Breast epithelium (tissue), 4 donors: ENCODE results near the gene NFAM1. TPM values are rescaled to one million over a fixed set of nuclear protein-coding genes. Genes with fewer than 3 reads are reported as not detected.

ENCODE experiments used
- DNase-seq, 2 donors: peaks; one replicate each; pipeline ENCODE4 v3.0.0-alpha.2; 2019; ENCODE audit warnings: low spot score in 2 of 2
- H3K27ac ChIP-seq, 2 donors: fragments of 200-600 bp; sonication (generic) in 1 of 2; one replicate each; pipeline ENCODE4 v1.5.1; 2016 to 2019; ENCODE audit warnings: mild to moderate bottlenecking in 1 of 2
- H3K27me3 ChIP-seq, 2 donors: fragments of 200-600 bp; sonication (generic) in 1 of 2; one replicate each; pipeline versions ENCODE4 v1.5.1 to v1.6.0; 2017 to 2019; ENCODE audit warnings: control low read depth in 1 of 2, mild to moderate bottlenecking in 1 of 2
- H3K36me3 ChIP-seq: fragments of 200-600 bp; one replicate; pipeline ENCODE4 v1.5.1; 2019
- H3K4me1 ChIP-seq, 2 donors: fragments of 200-600 bp; sonication (generic); one replicate each; pipeline ENCODE4 v1.5.1; 2016 to 2019; ENCODE audit warnings: control low read depth in 1 of 2
- H3K4me3 ChIP-seq, 3 donors: fragments of 200-600 bp; sonication (generic); 1 replicate in 2 of 3; 2 replicates in 1 of 3; pipeline ENCODE4 v1.5.1; 2016 to 2019; ENCODE audit warnings: mild to moderate bottlenecking in 3 of 3, moderate library complexity in 2 of 3
- H3K9me3 ChIP-seq, 2 donors: fragments of 200-600 bp; sonication (generic) in 1 of 2; one replicate each; pipeline ENCODE4 v1.5.1; 2016 to 2019; ENCODE audit warnings: control low read depth in 1 of 2
- POLR2A ChIP-seq: fragments of 450-650 bp; IDR thresholded peaks from one replicate; pipeline ENCODE4 v1.6.1; 2016; ENCODE audit warnings: antibody characterized with exemption, mild to moderate bottlenecking, moderate library complexity
- POLR2AphosphoS5 ChIP-seq, 3 donors: sonication (generic); formaldehyde crosslinking; IDR thresholded peaks; one replicate each; pipeline ENCODE4 v1.6.1; 2017; ENCODE audit warnings: antibody characterized with exemption in 3 of 3
- intact Hi-C: fragments of 100-400 bp; cut with DNase I; formaldehyde crosslinking; loops from one replicate; pipeline ENCODE4 v1.15.1; 2023; ENCODE audit warnings: low total_unique reads
- total RNA-seq, 3 donors: library from RNA; depleted of rRNA; stranded (reverse); fragments of >200 nt; gene quantifications; one replicate each; pipeline ENCODE4 v1.1.0, GENCODE V29; 2016
- TF ChIP-seq, protein P1 (sequence below), 3 donors: fragments of 450-650 bp; IDR thresholded peaks; one replicate each; pipeline ENCODE4 v1.5.1; 2016 to 2017; ENCODE audit warnings: antibody characterized with exemption in 3 of 3, mild to moderate bottlenecking in 3 of 3, moderate library complexity in 3 of 3

NFAM1 gene
- total RNA-seq, 3 donors from 2014 or later, result 0.66 to 4.3 (median 1.5) TPM

DNA sequence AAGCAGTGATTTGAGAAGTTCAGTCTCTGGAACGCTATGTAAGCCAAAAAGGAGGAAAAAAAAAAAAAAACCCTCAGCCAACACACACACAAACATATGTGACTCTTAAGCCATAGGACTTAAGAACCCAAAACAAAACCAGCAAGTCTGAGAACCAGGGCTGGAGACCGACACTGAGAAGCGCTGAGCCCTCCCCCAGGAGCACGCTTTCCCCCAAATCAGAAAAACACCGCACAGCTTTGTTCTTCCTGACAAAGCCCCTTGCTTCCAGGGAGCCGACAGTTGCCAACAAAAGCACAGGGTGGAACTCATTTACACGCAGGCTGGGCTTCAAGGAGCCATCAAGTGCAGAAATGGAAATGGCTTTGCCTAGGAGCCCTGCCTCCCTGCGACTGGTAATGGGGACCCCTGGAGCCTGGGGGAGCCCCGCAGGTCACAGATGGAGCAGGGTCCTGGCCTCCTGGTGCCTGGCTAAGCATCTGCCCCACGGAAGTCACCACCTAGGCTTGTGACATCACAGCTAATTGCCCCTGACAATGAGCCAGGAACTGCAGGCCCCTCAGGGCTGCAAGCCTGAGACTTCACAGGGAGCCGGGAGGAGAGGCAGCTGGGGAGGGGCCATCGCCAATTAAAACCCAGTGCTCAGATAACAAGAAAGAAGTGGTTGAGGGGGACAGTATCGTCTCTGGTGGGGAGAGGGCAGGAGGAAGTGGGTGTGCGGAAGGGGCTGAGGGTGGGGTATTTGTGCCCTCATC lies 66.9 kb downstream of the NFAM1 start:
- intact Hi-C loops, result no loop called here
- no peak for DNase-seq
- peaks cover 14% of the 10 kb centered on the region in 2 donors for H3K4me1 ChIP-seq
- TF ChIP-seq POLR2AphosphoS5 (IDR thresholded peaks at IDR 0.05) (no peak), POLR2A (no peak)
- TF ChIP-seq, protein P1, sequence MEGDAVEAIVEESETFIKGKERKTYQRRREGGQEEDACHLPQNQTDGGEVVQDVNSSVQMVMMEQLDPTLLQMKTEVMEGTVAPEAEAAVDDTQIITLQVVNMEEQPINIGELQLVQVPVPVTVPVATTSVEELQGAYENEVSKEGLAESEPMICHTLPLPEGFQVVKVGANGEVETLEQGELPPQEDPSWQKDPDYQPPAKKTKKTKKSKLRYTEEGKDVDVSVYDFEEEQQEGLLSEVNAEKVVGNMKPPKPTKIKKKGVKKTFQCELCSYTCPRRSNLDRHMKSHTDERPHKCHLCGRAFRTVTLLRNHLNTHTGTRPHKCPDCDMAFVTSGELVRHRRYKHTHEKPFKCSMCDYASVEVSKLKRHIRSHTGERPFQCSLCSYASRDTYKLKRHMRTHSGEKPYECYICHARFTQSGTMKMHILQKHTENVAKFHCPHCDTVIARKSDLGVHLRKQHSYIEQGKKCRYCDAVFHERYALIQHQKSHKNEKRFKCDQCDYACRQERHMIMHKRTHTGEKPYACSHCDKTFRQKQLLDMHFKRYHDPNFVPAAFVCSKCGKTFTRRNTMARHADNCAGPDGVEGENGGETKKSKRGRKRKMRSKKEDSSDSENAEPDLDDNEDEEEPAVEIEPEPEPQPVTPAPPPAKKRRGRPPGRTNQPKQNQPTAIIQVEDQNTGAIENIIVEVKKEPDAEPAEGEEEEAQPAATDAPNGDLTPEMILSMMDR (IDR thresholded peaks at IDR 0.05), result no peak
- no peaks in the 10 kb centered on the region for H3K9me3 ChIP-seq
- peak overlapping the region; percentile 81 to 92 for H3K27ac ChIP-seq
- H3K36me3 ChIP-seq, result no peaks in the 10 kb centered on the region
- peak overlapping the region; percentile 7 to 48 (median 13) for H3K4me3 ChIP-seq
- H3K27me3 ChIP-seq, result no peaks in the 10 kb centered on the region

DNA sequence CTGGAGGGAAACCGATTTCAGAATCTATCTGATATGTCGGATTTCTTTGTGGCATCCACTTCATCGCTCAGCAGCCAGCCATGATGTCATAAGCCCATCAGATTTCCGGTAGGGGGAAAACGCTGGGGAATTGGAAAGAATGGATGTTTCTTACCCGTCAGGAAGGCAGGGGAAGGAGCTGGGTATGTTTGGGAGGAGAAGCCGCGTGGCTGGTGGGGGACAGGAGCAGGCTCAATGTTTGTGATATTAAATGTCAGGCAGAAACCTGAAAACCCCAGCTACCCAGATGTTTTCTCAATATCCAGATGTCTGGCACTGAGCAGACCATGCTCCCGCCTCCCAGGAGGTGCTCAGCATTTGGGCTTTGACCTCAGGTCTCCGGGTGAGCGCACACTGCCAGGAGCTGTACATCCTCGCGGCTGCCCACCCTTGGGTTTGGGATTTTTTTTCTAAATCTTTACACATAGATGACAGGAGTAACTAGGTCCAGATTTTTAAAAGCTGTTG lies 67.5 kb downstream of the NFAM1 start:
- no peaks in the 10 kb centered on the region for H3K36me3 ChIP-seq
- H3K27me3 ChIP-seq, result no peaks in the 10 kb centered on the region
- peak overlapping the region; percentile 81 to 92 for H3K27ac ChIP-seq
- intact Hi-C loops, result no loop called here
- H3K4me3 ChIP-seq, result peak overlapping the region in 2 of 3 donors; percentile 7 to 46
- peaks cover 12 to 14% of the 10 kb centered on the region in 2 donors for H3K4me1 ChIP-seq
- H3K9me3 ChIP-seq, result no peaks in the 10 kb centered on the region
- no peak for DNase-seq
- no peak for TF ChIP-seq POLR2A
- no peak for TF ChIP-seq POLR2AphosphoS5 (IDR thresholded peaks at IDR 0.05)
- TF ChIP-seq, protein P1 (IDR thresholded peaks at IDR 0.05), result no peak

DNA sequence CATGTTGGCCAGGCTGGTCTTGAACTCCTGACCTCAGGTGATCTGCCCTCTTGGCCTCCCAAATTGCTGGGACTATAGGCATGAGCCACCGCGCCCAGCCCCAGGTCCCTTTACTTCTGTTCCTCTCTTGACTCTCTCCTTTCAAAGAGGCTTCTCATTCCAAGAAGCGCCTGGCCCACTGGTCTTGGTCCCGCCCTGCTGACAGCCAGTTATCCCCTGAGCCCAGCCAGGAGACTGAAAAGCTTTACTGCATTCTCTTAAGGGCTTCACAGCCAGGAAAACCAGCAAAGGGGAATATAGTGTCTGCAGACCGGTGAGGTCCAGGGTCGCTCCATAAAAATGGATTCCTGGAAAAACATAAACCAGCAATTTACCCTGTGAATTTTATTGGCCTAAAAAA lies 68.3 kb downstream of the NFAM1 start:
- TF ChIP-seq, protein P1 (IDR thresholded peaks at IDR 0.05), result no peak
- TF ChIP-seq POLR2A (no peak), POLR2AphosphoS5 (IDR thresholded peaks at IDR 0.05) (no peak)
- no peaks in the 10 kb centered on the region for H3K27me3 ChIP-seq
- peaks cover 9 to 14% of the 10 kb centered on the region in 2 donors for H3K4me1 ChIP-seq
- no peak overlapping the region for H3K4me3 ChIP-seq
- no peaks in the 10 kb centered on the region for H3K9me3 ChIP-seq
- H3K27ac ChIP-seq, result no peak overlapping the region
- H3K36me3 ChIP-seq, result no peaks in the 10 kb centered on the region
- intact Hi-C loops, result no loop called here
- DNase-seq, result no peak

DNA sequence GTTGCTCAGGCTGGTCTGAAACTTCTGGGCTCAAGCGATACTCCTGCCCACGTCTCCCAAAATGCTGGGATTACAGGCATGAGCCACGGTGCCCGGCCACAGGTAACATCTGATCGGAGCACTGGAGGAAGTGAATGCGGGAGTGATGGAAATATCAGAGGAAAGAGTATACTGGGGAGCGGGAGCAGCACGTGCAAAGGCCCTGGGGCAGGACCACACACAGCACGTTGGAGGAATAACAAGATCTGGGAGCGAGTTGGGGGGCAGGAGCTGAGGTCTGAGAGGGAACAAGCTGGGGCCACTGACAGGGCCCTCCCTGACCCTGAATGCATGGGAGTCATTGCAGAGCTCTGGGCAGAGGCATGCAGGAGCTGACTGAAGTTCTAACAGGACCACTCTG lies 70.7 kb downstream of the NFAM1 start:
- TF ChIP-seq POLR2A, result no peak
- no peak for TF ChIP-seq POLR2AphosphoS5 (IDR thresholded peaks at IDR 0.05)
- TF ChIP-seq, protein P1 (IDR thresholded peaks at IDR 0.05), result no peak
- Histone ChIP-seq H3K9me3 (no peaks in the 10 kb centered on the region), H3K4me1 (peaks cover 12 to 13% of the 10 kb centered on the region in 2 donors), H3K36me3 (no peaks in the 10 kb centered on the region), H3K27me3 (no peaks in the 10 kb centered on the region), H3K4me3 (no peak overlapping the region), H3K27ac (no peak overlapping the region)
- no peak for DNase-seq
- intact Hi-C loops, result no loop called here

DNA sequence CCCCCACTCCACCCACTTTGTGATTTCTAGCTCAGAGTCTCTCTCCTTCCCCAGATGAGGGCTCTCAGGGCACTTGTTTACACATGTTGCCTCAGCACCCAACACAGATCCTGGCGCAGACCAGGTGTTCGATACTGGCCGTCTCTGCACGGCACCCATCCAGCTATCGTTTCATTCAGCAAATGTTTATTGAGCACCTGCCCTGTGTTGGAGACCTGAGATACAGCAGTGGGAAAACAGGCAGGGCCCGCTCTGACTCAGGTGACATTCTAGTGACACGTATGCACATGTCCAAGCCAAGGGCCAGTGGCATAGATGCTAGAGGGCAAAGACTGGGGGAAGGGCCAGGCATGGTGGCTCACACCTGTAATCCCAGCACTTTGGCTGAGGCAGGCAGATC lies 71.9 kb downstream of the NFAM1 start:
- H3K27me3 ChIP-seq, result no peaks in the 10 kb centered on the region
- no peak for DNase-seq
- no peaks in the 10 kb centered on the region for H3K36me3 ChIP-seq
- H3K4me3 ChIP-seq, result no peak overlapping the region
- H3K4me1 ChIP-seq, result peaks cover 6% of the 10 kb centered on the region in 2 donors
- H3K9me3 ChIP-seq, result no peaks in the 10 kb centered on the region
- TF ChIP-seq POLR2A (no peak), POLR2AphosphoS5 (IDR thresholded peaks at IDR 0.05) (no peak)
- TF ChIP-seq, protein P1 (IDR thresholded peaks at IDR 0.05), result no peak
- intact Hi-C loops, result no loop called here
- H3K27ac ChIP-seq, result no peak overlapping the region
